Measurements from ENCODE around the gene VEPH1.

GRCh38 chr3:157374933-157375332, 128.3 kb downstream of the VEPH1 start:
- TF ChIP-seq CTCF (IDR thresholded peaks at IDR 0.05) (no peak), POLR2A (IDR thresholded peaks at IDR 0.05) (no peak)

Data from body of pancreas (tissue), 4 donors.